HFF-Myc (cell line): ENCODE data around the gene COL18A1.

Experiments
- DNase-seq: peaks from one replicate; pipeline ENCODE4 v3.0.0-alpha.2; 2011; ENCODE audit warnings: low read depth; ENCODE audit errors: extremely low read depth
- H3K4me3 ChIP-seq: replicated peaks from 2 replicates; pipeline ENCODE4 v1.5.1; 2011; ENCODE audit warnings: low read depth, mild to moderate bottlenecking, control low read depth, low read length
- TF ChIP-seq, protein P1 (sequence below): IDR thresholded peaks from 2 replicates; pipeline ENCODE4 v1.5.1; 2012; ENCODE audit warnings: mild to moderate bottlenecking, low read depth, low read length, control low read depth; ENCODE audit errors: missing control alignments

The COL18A1 gene

DNA sequence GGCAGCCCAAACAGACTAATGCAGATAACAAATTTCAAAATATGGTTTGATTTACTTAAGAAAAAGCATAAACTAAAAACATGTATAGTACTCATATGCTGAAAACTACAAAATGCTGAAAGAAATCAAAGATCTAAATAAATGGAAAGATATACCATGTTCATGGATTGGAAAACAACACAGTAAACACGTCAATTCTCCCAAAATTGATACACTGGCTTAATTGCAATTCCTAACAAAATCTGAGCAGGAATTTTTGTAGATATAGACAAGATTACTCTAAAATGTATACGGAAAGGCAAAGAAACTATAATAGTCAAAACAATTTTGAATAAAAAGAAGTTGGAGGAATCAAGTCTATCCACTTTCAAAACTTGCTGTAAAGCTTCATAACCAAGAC lies 116.3 kb downstream of the COL18A1 start:
- DNase-seq, result no peak
- TF ChIP-seq, protein P1, sequence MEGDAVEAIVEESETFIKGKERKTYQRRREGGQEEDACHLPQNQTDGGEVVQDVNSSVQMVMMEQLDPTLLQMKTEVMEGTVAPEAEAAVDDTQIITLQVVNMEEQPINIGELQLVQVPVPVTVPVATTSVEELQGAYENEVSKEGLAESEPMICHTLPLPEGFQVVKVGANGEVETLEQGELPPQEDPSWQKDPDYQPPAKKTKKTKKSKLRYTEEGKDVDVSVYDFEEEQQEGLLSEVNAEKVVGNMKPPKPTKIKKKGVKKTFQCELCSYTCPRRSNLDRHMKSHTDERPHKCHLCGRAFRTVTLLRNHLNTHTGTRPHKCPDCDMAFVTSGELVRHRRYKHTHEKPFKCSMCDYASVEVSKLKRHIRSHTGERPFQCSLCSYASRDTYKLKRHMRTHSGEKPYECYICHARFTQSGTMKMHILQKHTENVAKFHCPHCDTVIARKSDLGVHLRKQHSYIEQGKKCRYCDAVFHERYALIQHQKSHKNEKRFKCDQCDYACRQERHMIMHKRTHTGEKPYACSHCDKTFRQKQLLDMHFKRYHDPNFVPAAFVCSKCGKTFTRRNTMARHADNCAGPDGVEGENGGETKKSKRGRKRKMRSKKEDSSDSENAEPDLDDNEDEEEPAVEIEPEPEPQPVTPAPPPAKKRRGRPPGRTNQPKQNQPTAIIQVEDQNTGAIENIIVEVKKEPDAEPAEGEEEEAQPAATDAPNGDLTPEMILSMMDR, result no peak
- no peak overlapping the region for H3K4me3 ChIP-seq

DNA sequence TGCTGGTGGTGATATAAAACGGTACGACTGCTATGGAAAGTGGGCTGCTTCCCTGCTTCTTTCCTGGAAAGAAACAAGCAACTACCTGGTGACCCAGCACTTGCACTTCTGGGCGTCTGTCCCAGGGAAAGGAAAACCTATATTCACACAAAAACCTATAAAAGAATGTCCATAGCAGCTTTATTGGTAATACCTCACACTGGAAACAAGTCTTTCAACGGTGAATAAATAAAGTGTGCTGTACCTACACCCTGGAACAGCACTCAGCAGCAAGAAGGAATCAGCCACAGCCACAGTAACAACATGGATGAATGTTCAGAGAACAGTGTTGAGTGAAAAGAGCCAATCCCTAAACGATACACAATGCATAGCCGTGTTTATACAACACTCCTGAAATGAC lies 117.4 kb downstream of the COL18A1 start:
- TF ChIP-seq, protein P1, result no peak
- DNase-seq, result no peak
- no peak overlapping the region for H3K4me3 ChIP-seq

DNA sequence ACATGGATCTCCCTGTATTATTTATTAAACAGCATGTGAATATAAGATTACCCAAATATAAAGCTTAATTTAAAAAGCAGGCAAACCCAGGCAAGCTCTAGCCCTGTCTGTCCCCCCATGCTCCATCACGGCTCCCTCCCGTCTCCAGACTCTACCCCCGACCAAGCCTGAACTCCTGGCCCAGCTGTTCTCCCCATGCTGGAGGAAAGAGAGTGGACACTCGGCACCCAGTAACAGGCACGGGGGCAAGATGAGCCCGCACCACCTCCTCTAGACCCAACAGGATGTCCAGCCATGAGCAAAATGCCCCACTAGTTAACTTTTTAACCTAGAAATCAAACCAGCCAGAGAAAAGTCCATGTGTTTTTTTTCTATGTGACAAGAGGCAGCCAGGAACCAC lies 118.0 kb downstream of the COL18A1 start:
- TF ChIP-seq, protein P1, result no peak
- DNase-seq, result no peak
- H3K4me3 ChIP-seq, result no peak overlapping the region

DNA sequence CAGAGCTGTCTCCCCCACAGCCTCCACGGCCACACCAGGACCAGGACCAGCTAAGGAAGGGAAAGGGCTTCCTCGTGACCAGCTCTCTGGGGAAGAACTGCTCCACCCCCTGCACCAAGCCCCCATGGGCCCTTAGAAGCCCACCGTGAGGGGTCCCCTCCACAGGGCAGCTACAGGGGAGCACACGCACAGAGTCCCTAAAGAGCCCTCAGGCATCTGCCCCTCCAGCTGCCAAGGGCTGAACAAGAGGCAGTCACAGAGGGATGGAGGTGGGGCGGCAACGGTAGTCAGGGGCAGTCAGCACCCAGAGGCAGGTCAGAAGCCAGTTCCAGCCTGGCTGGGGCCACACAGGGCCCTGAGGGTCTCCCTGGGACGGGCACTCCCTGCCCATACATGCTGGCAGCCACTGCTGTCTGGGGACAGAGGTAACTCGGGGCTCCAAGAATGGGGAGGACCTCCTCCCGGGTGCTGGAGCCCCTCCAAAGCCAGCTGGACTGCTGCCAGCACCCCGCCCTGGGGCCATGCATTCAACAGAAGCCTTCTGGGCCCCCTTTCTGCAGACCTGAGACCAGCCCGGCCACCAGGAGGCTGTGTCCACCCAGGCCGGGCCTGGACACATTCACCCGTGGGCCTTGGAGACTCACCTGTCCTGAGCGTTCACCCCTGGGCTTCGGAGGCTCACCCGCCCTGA lies 118.6 kb downstream of the COL18A1 start:
- TF ChIP-seq, protein P1, result no peak
- no peak overlapping the region for H3K4me3 ChIP-seq
- DNase-seq, result no peak

DNA sequence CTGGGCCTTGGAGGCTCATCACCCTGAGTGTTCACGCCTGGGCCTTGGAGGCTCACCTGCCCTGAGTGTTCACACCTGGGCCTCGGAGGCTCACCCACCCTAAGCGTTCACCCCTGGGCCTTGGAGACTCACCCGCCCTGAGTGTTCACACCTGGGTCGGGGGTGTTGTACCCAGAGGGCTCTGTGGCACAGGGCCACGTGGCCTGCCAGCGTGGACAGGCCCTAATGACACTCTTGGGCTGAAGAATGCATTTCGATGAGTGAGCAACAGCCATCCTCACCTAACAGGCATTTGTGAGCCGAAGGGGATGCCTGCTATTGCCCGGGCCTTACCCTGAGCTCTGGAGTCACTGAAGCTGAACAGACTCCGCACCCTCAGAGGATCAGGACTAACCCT lies 119.8 kb downstream of the COL18A1 start:
- H3K4me3 ChIP-seq, result no peak overlapping the region

DNA sequence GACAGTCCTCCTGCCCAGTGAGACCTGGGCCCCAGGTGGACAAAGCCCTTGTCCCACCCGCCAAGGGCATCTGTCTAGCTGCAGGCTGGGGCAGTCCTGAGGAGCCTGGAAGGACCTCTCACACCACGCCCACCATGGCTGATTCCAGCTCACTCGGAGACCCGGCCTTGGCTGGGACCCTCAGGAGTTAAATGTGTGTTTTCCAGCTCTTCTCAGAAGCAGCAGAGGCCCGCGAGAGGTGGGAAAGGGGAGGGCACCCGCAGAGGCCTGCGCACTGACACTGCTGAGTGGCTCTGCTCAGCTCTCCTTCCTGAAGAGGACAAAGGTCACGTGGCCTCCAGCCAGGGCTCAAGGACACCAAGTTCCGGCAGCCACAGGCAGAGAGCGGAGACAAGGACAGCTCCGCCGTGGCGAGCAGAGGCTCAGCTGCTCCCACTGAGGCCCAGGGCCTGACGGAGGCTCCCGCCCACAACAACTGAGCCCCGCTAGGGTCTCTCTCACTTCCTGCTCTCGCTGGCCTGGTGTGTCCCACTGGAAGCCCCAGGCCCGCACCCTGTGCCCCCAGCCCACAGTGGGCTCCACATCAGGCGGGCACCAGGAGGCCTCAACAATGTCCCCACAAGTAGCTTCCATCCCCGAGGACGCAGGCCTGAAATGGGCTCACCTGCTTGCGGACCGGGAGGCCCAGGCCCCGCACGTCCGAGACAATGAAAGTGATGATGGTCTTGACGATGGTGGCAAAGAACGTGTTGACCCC lies 120.4 kb downstream of the COL18A1 start:
- no peak for DNase-seq
- TF ChIP-seq, protein P1, result no peak
- H3K4me3 ChIP-seq, result no peak overlapping the region

More for the DNA sequence above, 119.8 kb downstream of the COL18A1 start:
- TF ChIP-seq, protein P1, result no peak
- DNase-seq, result no peak
